Stimulated activated CD8-positive, alpha-beta memory T cell treated with anti-CD3 and anti-CD28 coated beads, Interleukin-7, amount 100 ng/mL, for 4 hours (primary cell): ENCODE results near the gene TGM5.
"Not testable (repeated sequence)": the region's sequence is repeated elsewhere in the genome, so short reads cannot be mapped to it uniquely, and the experiment has no call there.

Experiments used
- DNase-seq, 2 donors: peaks; one replicate each; pipeline ENCODE4 v3.0.0-alpha.2; 2020; ENCODE audit warnings: low read depth in 2 of 2

TGM5 gene

DNA sequence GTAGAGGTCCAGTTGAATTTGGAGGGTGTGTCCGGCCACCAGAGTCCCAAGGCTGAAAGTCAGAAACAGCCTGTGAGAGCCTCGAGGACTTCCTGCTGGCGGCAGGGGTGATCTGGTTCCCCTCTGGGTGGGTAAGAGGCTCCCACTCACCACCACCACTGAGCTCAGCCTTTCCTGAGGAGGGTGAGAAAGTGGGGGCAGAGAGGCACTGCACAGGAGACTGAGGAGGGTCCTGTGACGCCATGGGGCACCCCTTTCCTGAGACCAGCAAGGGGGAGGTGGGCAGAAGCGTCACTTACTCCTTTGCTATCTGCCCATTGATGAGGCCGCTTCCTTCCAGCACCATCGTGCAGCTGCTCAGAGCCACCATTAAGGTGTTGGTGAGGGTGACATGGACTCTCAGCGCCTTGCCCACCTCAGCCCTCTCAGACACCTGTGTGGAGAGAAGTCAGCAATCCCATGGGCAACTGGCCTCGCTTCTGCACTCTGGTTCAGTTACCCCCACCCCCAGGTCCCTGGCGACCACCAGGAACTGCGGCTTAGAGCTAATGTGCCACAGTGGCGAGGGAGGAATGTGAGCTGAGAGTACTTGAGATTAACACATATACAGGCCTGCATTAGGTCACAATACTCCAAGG is 10.0 kb upstream of the TGM5 start:
- DNase-seq: no peak

- DNase-seq: no peak
Measured at GRCh38 chr15:43275740-43276562, 9.2 kb upstream of the TGM5 start.

DNA sequence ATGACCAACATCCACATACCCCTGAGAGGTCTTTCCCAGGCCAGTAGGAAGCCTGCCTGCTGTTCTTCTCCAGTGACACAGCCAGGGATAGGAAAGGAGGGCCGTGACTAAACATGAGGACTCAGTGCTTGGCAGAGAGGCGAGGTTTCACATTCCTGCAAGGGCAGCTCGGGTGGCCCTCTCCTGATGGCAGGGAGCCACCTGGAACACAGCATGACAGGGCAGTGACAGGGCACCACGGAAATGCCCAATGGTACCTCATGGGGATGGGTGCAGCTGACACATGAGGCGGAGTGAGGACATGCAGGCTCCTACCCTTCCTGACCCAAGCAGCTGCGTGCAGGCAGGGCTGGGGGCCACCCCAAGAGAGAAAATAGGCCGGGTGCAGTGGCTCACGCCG is 7.4 kb upstream of the TGM5 start:
- no peak for DNase-seq

GRCh38 chr15:43273243-43273642 is 6.5 kb upstream of the TGM5 start:
- no peak for DNase-seq

GRCh38 chr15:43271908-43272307 is 5.2 kb upstream of the TGM5 start:
- DNase-seq: not testable (repeated sequence)

DNA sequence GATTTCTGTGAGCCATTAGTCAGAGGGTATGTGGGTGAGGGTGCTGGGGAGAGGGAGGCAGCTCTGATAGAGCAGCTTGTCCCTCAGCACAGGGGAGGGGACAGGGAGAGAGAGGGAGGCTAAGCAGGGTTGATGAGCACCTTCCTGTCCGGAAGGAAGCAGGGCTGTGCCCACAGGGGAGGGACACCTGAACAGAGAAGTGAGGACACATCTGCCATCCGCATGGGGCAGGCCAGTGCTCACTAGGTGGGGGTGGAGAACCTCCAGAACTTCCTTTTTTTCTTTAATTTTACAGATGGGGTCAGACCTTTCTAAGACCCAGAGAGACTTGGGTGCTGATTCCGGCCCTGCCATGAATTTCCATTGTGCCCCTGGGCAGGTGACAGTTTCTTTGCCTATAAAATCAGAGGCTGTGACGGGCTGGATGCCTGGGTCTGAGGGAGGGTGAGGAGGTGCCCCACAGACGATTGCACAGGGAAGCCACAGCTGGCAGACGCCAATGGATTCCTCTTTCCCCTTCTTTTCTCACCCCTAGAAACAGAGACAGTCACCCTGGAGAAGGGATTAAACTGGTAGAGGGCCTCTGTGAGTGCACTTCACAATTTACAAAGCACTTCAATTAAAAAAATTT is 4.1 kb upstream of the TGM5 start:
- DNase-seq: no peak

- no peak for DNase-seq
Measured at GRCh38 chr15:43270113-43270665, 3.5 kb upstream of the TGM5 start.

DNA sequence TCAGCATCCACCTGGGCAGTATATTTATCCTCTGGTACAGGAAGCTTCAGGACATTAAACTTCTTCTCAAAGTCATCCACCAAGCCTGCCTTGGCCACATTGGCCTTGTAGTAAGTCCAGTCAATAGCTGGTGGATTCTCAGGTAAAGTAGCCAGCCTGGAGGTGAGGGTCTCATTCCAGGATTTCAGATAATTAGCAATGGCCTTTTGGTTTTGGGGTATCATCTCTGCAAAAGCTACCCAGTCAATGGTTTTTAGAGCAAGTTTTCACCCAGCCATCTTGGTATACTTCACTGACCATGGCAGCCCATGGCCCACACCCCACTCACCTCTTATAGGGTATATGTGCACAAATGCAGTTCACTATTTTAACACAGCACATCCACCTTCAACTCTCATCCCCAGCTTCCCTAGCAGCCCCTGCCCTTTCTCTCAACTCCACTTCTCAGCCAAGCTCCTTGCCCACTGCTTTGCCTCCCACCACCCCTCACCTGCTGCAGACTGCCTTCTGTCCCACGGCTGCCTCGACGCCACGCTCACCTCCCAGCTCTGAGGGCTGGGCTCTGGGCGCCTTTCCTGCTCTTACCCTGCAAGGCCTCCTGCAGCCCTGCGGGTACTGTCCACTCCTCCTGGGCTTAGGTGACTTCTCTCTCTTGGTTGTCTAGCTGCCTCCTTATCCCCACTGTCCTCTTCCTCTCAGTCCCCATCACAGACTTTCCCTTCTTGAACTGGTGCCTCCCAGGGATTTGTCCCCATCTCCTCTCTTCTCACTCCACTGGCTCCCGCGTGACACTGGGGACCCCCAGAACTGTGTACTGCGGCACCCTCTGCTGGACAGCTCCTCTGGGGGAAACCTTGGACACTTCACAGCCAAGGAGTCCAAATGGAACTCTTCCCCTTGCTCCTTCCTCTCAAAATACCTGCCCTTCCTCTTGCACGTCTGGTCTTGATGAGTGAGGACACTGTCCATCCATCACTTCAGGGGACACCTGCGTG is 1.7 kb upstream of the TGM5 start:
- no peak for DNase-seq

GRCh38 chr15:43267439-43267838 is 711 bp upstream of the TGM5 start:
- DNase-seq: no peak

DNA sequence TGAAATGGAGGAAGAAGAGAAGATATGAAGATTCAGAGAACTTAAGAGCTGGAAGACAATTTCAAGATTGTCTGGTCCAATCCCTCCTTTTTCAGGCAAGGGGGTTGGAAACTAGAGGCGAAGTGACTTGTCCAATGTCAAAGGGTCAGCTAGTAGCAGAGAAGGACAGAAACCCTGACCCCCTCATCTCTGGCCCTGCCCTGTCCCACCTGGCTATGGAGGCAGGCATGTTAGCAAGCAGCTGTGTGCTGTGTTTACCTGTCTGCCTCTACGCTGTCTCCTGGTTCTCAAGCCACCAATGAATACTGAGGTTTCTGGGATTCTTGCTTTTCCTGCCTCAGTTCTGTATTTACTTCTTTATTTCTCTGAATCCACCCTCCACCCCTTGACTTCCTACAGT is 342 bp downstream of the TGM5 start:
- no peak for DNase-seq

DNA sequence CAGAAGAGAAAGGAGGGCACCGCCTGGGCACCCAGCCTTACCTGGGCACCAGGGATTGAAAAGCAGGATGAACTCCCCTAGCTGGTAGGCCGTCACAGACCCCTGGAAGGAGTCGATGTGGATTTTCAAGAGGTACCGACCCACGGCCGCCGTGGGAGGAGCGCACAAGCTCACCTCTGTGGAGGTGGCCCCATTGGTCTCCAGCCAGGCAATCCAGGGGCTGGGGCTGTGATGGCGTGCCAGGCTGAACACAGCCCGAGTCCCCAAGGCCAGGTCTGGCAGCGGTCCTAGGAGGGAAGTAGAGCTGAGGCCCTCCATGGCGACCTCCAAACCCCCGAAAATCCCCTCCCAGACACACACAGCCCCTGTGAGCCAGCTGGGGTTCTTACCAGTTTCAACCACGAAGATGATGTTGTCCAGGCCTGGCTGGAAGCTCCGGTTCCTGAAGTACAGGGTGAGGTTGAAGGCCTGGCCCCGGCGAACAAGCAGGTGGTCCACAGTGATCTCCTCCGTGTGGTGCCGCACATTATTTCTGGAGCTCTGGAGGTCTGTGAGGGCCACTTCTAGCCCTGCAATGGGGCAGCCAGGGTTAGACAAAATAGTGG is 6.6 kb downstream of the TGM5 start:
- no peak for DNase-seq

GRCh38 chr15:43258781-43259180 is 7.9 kb downstream of the TGM5 start:
- no peak for DNase-seq

DNA sequence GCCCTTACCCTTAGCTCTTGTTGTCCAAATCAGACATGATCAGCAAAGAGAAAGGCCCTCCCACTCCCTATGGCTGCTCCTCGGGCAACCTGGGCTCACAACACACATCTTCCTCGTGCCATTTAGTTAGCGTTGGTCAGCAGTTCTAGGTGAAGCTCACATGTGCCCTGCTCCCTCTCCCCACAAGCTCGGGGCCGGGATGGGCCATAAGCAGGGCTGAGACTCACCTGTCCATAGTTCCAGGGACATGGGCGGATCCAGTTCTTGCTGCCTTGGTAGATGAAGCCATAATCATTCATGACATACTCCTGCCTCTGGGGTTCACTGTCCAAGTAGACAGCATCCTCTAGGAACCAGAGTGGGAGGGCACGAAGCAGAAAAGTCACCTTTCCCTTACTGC is 10.4 kb downstream of the TGM5 start:
- no peak for DNase-seq

DNA sequence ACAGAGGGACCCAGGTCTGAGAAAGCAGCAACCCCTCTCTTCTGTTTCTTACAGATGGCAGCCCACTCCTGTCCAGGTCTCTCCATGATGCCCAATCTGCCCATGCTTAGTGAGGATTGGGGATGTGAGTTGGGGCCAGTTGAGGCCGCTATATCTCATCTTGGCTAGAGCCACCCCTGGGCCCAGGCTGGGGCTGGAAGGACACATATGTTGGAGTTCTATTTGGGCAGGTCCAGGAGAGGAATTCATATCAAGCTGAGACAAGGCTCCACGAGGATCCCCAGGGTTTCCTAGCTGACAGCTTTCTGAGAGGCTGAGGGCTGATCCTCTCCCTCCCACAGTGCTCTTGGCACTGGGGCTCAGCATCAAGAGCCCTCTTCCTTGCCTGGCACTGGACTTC is 11.4 kb downstream of the TGM5 start:
- DNase-seq: no peak

DNA sequence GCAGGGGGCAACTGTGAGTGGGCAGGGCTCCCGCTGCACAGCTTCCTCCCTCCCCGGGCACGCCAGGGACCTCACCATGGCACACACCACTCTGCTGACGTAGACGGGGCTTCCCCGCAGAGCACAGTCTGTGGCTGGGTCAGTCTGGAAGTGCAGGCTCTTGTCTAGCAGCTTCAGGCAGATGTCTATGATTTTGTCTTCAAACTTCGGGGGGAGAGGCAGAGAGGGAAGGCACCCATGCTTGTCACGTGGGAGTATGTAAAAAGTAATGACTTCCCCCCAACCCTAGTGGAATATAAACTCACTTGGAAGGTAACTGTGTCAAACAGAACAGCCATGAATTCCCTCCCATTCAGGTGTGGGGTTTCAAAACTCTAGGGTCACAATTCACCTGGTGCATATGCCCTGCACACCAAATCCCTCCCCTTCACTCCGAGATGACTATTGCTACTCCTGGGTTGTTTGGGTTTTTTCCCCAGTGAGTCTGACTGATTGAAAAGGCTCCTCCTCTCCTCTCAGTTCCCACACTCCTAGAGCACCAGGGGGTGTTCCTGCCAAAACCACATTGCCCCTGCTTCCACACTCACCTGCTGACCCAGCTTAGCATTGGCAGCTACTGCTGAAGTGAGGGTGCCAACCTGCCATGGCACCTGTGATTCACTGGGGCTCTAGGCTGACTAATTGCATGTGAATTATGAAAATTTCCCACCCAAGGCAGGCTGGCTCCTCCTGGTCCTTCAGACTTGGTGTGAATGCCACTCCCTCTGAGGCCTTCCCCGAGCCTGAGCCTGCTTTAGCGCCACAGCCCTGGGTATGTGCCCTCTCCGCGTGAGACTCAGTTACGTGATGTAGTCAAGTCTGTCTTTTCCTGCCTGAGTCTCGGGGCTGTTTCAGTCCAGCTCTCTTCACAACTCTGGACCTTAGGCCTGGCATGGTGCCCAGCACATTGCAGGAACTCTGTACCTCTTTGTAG is 13.0 kb downstream of the TGM5 start:
- DNase-seq: no peak

DNA sequence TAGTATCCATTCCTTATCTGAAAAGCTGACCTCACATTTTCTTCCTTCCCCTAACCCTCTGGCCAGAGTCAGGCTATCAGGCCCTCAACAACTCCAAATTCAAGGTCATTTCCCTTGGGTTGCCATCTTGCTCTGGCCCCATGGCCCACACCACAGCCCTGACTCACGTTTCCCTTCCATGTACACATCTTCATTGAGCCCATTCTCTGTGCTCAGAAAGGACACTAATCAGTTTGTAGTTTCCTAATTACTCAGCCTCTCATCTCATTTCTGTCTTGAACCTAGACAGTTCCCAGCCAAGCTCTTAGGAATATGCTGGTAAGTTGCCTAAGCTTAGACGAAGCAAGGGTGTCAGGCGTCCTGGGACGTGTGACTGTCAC is 14.9 kb downstream of the TGM5 start:
- DNase-seq: no peak

GRCh38 chr15:43251185-43251870 is 15.4 kb downstream of the TGM5 start:
- DNase-seq: no peak

- no peak for DNase-seq
Measured at GRCh38 chr15:43250785-43251184, 15.9 kb downstream of the TGM5 start.

DNA sequence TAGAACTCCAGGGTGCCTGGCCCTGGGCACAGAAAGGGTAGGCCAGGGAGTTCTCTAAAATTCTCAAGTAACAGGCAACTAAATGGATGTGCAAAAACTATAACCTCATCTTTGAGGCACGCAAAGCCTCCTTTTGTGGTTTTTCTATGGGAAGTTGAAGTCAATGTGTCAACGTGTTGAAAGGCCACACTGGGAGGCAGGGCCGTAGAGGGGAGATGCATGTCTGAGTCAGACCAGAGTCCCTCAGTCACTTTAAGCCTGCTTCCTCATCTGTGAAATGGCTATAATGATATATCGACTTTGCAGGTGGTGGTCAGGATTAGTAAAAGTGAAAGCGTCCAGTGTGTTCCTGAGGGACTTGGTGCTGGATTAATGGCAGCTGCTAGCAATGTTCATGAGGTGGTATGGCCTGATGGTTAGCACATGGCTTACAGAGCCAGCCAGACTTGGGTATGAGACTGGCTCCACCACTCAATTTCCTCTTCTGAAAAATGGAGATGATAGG is 17.0 kb downstream of the TGM5 start:
- DNase-seq: no peak
